Measurements from ENCODE around the gene TTLL5. TPM values are rescaled to one million over a fixed set of nuclear protein-coding genes. Genes with fewer than 3 reads are reported as not detected.

Gene TTLL5
- total RNA-seq, 1 donor from 2014 or later = 17.3 TPM

GRCh38 chr14:75960231-75960630 is 299.2 kb downstream of the TTLL5 start:
- DNase-seq (ENCODE audit: low spot score) = no peak

DNA sequence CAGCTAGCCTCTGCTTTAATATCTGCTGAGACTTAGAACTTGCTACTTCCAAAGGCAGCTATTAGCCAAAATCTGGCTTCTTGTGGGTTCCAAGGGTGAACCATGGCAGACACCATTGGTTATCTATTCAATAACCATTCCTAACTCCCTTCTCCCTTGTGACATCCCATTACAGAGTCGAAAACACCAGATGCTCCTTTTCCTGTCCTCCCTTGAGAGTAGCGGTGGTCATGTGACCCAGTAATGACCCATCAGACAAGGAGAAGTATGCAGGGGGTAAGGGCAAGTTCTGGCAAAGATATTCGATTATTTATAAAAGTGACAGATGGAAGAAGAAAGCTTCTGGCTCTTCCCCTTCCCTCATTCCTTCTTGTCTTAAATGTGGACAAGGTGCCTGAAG is 300.6 kb downstream of the TTLL5 start:
- no peak for DNase-seq (ENCODE audit: low spot score)

- no peak for DNase-seq (ENCODE audit: low spot score)
These were observed 306.8 kb downstream of the TTLL5 start for GRCh38 chr14:75967866-75968265.

GRCh38 chr14:75968456-75968855 is 307.4 kb downstream of the TTLL5 start:
- DNase-seq (ENCODE audit: low spot score) = no peak

DNA sequence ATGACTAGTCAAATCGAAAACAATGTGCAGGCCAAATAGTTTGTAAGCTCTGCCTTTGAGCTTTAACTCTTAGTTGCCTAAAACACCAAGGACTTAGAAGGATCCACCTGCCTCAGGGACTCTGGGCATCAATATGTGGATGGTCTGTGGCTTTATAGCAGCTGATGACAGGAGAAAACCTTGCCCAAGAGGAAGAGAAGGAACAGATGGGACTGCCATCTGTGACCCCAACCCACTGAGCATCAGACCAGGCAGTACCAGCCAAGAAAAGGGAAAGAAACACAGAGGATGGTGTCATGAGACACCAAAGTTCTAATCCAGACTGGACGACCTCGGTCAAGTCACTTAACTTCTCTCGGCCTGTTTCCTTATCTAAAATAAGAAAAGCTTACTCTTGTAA is 308.1 kb downstream of the TTLL5 start:
- no peak for DNase-seq (ENCODE audit: low spot score)

DNA sequence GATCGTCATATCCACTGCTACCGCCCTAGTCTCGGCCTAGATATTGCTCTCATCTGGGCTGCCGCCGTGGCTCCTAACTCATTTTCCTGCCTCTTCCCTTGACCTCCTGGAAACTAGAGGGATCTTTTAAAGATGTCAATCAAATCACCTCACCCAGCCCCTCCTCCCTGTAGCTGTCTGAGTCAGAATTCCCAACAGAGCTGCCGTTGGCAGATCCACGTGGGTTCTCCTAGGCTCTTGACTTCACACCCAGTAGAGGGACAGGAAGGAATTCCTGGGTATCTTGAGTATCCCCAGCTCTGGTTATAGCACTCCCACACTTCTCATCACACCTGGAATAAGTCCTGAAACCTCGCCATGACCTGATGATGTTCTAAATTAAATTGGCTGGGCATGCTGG is 308.8 kb downstream of the TTLL5 start:
- no peak for DNase-seq (ENCODE audit: low spot score)

GRCh38 chr14:75970989-75971388 is 309.9 kb downstream of the TTLL5 start:
- no peak for DNase-seq (ENCODE audit: low spot score)

- DNase-seq (ENCODE audit: low spot score) = no peak
These were observed 310.5 kb downstream of the TTLL5 start for GRCh38 chr14:75971509-75971908.

GRCh38 chr14:75972801-75973421 is 311.9 kb downstream of the TTLL5 start:
- DNase-seq (ENCODE audit: low spot score) = no peak

DNA sequence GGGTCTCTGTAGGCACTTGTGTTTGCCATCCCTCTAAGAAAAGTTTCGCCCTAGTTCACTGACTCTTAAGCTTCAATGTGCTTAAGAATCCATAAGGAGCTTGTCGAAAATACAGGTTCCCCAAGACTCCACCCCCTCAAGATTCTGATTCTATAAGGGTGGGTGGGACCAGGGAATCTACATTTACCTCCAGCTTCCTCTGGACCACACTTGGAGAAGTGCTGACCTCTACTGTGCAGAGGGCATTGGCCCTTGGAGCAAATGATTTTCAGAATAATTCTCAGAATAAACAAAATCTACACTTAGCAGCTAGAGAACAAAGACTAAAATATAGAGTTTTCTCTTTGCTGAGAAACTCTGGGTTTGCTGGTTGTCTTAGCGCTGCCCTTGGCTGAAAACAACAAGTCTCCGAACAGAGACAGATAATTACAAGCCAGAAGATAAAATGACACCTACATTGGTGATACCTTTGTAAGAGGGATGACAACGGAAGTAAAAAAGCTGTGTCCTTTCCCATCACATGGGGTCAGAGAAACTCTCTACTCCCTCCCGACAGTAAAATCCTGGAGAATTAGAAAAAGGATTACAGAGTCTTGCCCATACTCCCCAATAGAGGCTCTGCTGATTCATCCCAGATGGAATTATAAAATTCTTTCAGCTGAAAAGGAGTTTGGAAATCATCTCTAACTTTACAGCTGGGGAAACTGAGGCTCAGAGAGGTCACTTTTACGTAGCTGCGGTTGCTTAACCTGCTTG is 316.0 kb downstream of the TTLL5 start:
- no peak for DNase-seq (ENCODE audit: low spot score)

- DNase-seq (ENCODE audit: low spot score) = no peak
These were observed 316.5 kb downstream of the TTLL5 start for GRCh38 chr14:75977582-75977943.

DNA sequence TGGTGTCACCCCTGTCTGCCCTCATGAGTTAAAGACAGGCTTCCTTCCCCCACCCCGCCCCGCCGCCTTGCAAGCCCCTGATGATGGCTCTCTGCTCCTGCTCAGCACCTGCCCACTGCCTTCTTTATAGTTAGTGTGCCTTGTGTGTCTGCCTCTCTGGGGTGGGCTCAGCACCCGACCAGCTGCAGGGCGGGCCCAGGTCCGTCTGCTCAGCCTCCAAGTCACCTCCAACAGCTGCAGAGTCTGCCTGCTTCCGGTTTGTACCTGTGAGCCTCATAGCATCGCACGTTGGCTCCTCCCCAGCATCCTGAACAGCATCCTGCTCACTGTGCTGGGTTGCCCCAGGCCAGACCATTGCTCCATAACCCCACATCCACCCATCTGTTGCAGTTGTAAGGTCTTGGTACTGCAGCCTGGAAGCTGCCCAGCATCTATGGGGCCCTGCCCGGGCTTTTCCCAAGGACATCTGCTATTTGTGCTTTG is 317.2 kb downstream of the TTLL5 start:
- DNase-seq (ENCODE audit: low spot score) = no peak

DNA sequence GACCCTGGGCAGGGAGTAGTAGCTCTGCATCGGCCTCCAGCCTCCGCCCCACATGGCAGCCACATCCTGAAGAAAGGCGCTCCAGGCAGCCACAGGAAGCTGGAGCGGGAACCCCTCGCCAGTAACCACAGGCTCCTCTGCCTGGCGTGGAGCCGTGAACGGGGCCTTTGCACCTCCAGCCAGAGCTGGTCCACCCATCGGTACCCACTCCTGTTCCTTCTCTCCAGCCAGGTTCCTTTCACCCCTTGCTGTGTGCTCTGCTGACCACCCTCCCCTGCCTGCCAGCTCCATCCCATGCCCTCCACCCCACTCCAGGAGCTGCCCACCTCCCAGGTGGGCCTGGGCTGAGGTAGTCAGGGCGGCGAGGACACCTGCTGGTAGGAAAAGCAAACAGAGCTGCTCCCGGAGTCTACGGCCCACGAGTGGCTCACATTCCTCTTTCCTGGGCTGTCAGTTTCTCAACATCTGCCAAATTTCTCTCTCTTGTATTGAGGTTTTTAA is 318.1 kb downstream of the TTLL5 start:
- no peak for DNase-seq (ENCODE audit: low spot score)

GRCh38 chr14:75979648-75980565 is 318.9 kb downstream of the TTLL5 start:
- DNase-seq (ENCODE audit: low spot score) = no peak

DNA sequence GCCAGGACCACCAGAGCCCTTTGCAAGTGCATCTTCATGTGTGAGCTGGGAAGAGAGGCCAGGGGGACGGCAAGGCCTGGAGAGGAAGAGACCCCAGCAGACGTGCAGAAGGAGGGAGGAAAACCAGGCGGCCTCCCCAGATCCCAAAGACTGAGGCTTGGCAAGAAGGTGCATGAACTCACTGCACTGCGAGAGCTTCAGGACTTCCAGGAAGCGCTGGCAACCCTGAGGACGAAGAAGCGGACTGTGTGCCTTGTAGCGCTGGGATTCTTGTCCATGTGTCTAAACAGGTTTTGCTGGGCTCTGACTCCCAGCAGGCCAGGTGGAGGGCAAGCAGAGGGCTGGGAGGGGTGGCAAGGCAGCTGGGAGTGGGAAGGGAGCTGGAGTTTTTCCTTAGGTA is 319.8 kb downstream of the TTLL5 start:
- DNase-seq (ENCODE audit: low spot score) = no peak

DNA sequence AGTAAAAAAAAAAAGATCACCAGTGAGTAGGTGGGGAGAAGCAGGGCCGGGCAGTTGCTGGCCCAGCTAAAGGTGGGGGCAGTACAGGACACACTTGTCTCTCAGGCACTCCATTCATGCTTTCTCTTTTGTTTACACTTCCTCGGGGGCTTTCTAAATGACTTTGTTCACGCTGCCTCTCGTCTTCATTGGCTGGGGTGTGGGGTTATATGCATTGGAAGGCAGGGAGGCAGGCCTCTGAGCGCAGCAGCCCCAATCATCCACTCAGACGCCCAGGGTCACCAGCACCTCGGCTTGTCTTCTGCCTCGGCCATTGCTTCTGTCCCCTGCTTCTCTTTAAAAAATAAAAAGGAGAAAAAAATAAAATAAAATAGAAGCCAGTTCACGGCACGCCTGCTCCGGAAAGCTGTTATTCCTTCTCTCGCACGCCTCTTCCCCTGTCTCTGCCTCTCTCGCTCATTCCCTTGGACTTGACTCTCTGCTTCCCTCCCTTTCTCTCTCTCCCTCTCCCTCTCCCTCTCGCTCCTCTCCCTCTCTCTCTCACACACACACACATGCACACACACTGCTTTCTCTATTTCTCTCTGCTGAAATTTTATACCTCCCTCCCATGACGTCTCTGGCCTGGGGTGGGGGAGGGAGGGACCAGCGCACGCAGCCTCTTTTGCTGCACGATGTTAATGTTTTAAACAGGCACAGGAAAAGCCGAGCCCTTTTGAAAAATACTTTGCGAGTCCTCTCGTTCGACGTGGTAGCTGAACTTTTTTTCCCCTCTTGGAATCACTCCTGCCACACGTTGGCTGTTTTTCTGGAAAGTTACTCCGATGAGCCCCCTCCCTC is 320.6 kb downstream of the TTLL5 start, which contains the start of gene TGFB3:
Gene TGFB3 (minus strand): TSS at position 570 of the 840 bp plus-strand sequence. CDS start 1,102 bp downstream, outside the sequence.
- no peak for DNase-seq (ENCODE audit: low spot score)

GRCh38 chr14:75982266-75983018 is 321.4 kb downstream of the TTLL5 start:
- DNase-seq (ENCODE audit: low spot score) = no peak

- DNase-seq (ENCODE audit: low spot score) = no peak
These were observed 321.9 kb downstream of the TTLL5 start for GRCh38 chr14:75983019-75983358.

GRCh38 chr14:75984674-75985073 is 323.6 kb downstream of the TTLL5 start:
- DNase-seq (ENCODE audit: low spot score) = no peak
